Embryonic facial prominence (tissue), 1 donor: ENCODE results near the gene NEXN.
"Not testable (repeated sequence)": the region's sequence is repeated elsewhere in the genome, so short reads cannot be mapped to it uniquely, and the experiment has no call there.

ENCODE experiments used
- DNase-seq: peaks from one replicate; pipeline ENCODE4 v3.0.0-alpha.2; 2016; ENCODE audit errors: extremely low spot score

NEXN gene

DNA sequence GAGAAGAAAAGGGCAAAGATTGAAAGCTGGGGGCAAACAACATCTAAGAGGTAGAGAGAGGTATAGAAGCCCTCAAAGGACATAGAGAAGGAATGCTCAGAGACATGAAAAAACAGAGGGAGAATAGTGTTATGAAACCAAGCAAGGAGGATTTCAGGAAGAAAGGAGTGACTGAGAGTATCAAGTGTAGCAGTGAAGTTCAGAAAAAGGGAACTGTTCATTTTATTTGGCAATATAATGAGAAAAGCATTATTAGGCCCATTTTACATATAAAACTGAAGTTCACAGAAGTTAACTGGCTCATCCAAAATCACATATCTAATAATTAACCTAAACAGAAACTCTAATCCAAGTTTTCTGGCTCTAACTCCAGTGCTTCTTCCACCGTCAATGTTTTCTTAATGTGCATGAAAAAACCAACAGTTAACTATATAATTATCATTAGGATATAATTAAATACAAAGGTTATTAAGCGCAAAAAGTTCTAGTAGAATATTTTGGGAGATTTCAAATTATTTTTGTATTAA, 17.7 kb downstream of the NEXN start:
- DNase-seq = no peak

DNA sequence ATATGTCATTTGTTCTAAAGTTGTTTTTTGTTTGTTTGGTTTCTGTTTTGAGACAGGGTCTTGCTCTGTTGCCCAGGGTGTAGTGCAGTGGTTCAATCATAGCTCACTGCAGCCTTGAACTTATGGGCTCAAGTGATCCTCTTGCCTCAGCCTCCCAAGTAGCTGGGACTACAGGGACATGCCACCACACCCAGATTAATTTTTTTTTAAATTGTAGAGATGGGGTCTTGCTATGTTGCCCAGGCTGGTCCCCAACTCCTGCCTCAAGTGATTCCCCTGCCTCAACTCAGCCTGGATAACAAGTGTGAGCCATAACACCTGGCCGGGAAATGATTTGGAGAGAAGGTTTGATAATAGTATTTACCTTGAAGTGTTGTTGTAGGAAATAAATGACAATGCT, 18.2 kb downstream of the NEXN start:
- no peak for DNase-seq

- DNase-seq = no peak
Observed at GRCh38 chr1:77910116-77910515, 21.7 kb downstream of the NEXN start.

DNA sequence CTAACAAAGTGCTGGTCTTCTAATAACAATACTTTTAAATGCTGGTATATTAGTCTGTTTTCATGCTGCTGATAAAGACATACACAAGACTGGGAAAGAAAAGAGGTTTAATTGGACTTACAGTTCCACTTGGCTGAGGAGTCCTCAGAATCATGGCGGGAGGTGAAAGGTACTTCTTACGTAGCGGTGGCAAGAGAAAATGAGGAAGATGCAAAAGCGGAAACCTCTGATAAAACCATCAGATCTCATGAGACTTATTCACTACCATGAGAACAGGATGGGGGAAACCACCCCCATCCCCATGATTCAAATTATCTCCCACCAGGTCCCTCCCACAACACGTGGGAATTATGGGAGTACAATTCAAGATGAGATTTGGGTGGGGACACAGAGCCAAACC, 30.5 kb downstream of the NEXN start:
- DNase-seq = not testable (repeated sequence)

DNA sequence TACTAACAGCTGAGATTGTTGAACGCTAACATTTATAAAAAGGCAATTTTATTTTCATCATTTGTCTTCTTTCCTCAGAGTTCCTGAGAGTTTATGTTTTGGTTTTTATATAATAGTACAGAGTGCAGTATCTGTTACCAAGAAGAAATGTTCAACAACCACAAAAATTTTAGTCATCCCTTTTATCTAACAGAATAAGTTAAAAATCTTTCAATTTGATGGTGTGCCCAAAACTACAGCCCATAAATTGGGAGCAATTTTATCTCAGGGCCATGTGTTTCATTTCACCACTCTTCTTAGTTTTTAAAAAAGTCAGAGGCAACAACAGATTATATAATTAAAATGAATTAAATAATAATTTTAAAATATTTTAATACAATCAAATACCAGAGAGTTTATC, 37.1 kb downstream of the NEXN start:
- no peak for DNase-seq

DNA sequence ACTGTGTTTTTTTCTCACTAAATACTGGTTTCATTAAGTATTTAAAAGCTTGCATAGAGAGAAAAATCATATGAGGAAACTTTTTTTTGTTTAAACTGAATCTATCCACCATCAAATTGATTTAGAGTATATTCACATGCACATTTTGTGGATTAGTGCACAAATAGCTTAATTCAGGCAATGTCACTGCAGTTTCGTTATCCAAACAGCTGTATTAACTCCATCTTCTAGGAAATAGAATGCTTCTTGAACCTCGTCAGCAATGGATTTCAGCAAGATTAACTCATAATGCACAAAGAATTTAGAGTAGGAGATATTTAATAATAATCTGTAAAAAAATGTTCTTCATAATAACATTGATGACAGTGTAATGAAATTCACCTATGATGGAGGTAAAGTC, 37.5 kb downstream of the NEXN start:
- no peak for DNase-seq

- DNase-seq = no peak
Observed at GRCh38 chr1:77926561-77927357, 38.3 kb downstream of the NEXN start.

DNA sequence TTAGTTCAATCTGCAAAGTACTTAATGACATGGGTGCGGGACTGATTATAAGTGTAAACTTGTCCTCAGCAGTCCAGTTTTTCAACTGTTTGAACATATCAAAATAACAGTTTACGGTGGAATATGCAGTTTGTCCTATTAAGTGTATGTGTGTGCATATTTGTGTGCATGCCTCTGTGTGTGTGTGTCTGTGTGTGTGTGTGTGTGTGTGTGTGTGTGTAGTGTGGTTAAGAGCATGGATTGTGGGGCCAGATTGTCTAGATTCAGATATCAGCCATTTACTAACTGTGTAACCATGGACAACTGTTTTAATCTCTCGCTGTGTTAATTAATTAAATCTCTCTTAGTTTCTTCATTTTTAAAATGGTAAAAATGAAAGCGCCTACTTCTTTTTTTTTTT, 39.0 kb downstream of the NEXN start:
- no peak for DNase-seq

DNA sequence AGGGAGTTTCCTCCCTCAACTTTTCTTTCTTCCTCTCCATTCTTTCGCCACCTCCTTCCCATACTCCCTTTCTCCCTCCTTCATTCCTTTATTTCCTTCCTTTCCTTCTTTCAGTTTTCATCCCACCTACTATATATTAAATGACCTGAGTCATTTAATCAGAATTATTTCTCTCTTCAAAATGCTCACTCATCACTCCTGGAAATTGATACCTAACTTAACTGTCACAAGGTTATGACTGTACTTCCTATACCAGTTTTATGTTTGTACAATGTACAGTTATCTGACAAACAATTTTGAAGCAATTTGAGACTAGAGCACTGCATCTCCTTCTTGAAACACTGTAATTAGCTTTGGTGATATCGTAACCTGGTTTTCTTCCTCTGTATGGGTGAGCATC, 41.4 kb downstream of the NEXN start:
- DNase-seq = no peak

GRCh38 chr1:77938651-77939050, 50.2 kb downstream of the NEXN start:
- DNase-seq = no peak

DNA sequence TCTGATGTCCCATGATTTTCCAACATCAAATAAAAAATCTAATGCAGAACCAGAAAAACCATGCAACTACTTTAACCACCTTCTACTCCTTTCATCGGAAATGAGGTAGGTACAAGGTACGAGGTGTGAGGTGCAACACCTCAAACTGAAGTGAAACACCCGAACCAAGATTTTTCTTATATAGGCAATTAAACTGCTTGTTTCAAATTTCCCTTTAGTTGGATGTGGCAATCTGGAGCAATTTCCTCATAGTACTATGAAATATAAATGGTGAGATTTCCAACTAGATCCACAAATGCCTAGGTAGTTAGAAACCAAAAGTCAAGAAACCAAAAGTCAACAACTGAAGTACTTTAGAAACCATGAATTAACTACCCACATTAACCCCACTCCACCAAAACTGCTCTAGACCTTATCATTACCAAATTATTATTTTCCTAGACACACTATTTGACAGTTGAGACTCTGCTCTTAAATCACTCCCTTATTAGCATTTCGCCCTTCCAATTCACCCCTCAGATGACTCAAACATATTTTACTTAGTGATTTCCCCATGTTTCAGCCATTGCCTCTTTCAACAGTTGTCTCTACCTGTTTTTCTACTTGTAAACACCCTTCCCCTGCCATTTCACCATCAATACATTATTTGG, 52.6 kb downstream of the NEXN start:
- DNase-seq = no peak

- no peak for DNase-seq
Observed at GRCh38 chr1:77942400-77943140, 54.1 kb downstream of the NEXN start.

DNA sequence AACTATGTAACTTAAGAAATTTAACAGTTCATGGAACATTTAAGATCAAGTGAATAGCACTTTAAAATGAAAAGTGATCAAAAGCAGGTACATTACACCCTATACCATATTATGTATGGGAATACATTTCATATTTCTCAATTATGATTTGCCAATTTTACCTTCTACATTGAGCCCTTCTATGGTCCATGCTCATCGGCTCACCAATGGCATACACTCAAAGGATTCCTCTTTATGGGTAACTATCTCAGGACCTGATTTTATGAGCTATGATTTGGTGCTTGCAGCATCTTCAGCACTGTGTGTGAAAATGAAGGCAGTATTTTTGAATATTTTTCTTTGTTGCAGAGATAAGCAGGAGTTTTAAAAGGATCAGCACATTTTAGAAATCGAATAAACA, 56.9 kb downstream of the NEXN start:
- no peak for DNase-seq

GRCh38 chr1:77948841-77949424, 60.5 kb downstream of the NEXN start:
- no peak for DNase-seq

GRCh38 chr1:77950873-77951272, 62.4 kb downstream of the NEXN start:
- DNase-seq = no peak

- DNase-seq = no peak
Observed at GRCh38 chr1:77951328-77951727, 62.9 kb downstream of the NEXN start.

DNA sequence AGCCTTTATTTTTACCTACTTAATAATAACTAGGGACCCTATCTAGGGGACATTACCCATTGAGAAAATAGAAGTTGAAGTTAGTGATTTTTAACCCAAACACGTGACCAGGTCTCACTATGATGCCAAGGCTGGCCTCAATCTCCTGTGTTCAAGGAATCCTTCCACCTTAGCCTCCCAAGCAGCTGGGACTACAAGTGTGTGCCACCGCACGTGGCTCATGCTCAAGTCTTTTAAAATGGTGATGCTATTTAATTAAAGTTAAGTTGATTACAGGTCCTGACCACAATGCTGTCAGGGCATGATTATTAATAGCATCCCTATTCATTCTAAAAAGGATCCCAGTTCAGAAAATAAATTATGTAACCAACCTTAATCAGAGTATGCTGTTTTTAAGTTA, 65.5 kb downstream of the NEXN start:
- no peak for DNase-seq

DNA sequence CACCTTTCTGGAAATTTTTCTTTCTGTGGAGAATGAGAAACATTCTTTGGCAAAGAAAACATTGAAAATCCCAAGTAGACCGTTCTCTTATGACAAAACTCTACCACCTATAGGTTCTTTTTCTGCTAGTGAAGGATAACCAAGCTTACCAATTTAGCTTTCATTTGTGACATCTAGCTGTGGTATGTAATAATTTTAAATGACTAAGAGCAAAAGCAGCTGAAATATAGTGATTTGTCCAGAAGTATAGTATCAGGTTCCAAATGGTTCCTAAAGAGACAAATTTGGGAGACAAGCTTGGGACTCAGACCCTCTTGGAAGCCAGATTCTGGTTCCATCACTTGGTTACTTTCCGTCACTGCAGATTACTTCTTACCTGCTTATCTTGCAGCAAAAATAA, 66.1 kb downstream of the NEXN start:
- no peak for DNase-seq

- no peak for DNase-seq
Observed at GRCh38 chr1:77955709-77956108, 67.3 kb downstream of the NEXN start.

DNA sequence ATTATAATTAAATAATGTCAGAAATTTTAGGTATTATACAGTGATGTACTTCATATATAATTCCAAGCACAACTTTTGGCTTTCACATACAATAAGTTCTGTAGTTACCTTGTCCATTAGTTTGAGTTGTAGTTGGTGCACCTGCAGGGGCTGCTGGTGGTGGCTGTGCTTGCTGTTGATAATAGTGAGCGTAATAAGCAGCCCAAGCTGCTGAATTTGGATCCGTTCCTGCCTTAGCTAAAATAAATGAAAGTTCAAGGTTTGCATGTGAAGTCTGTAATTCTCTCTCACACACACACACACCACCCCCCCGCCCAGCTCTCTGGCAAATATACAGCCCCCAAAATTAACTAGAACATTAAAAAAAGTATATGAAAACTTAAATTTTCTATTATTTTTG, 68.0 kb downstream of the NEXN start:
- DNase-seq = no peak

DNA sequence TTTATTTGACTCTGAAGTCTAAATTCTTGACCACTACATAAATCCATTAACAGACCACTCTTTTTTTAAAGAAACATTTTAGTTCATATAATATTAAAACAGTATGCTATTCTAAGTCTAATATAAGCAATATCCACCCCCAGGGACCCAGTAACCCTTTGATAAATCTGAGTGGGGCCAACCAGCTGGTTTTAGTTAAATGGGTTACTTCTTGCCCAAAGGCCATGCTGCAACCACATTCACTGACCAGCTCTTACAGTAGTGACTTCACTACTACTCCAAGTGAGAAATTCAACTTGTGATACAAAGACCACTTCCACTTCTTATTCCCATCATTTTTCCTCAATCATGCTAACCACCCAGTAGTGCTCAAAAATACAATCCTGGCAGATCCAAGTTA, 70.0 kb downstream of the NEXN start:
- DNase-seq = no peak

GRCh38 chr1:77958850-77959249, 70.4 kb downstream of the NEXN start:
- no peak for DNase-seq
